Sigmoid colon (tissue), 7 donors: ENCODE measurements around the gene EVA1C. TPM values are rescaled to one million over a fixed set of nuclear protein-coding genes. Genes with fewer than 3 reads are reported as not detected.
A peak's percentile ranks its signal among the peaks of the same experiment; 100 is the strongest.

ENCODE experiments used
- DNase-seq: peaks from one replicate; pipeline ENCODE4 v3.0.0-alpha.2; 2019
- H3K27ac ChIP-seq, 4 donors: fragments of 200-600 bp; sonication (generic); one replicate each; pipeline ENCODE4 v1.5.1; 2016 to 2019; ENCODE audit warnings: mild to moderate bottlenecking in 1 of 4
- H3K27me3 ChIP-seq, 3 donors: fragments of 200-600 bp; sonication (generic); one replicate each; pipeline ENCODE4 v1.5.1; 2019; ENCODE audit warnings: mild to moderate bottlenecking in 1 of 3
- H3K36me3 ChIP-seq, 4 donors: fragments of 200-600 bp; sonication (generic); one replicate each; pipeline ENCODE4 v1.5.1; 2016 to 2019
- H3K4me1 ChIP-seq, 4 donors: fragments of 200-600 bp; sonication (generic); one replicate each; pipeline ENCODE4 v1.5.1; 2017 to 2019
- H3K4me3 ChIP-seq, 4 donors: fragments of 200-600 bp; sonication (generic); one replicate each; pipeline ENCODE4 v1.5.1; 2017 to 2019; ENCODE audit warnings: mild to moderate bottlenecking in 2 of 4, moderate library complexity in 1 of 4
- H3K9me3 ChIP-seq, 4 donors: fragments of 200-600 bp in 3 of 4; sonication (generic) in 3 of 4; one replicate each; pipeline versions ENCODE4 v1.5.1 to v1.6.1; 2013 to 2019
- EP300 ChIP-seq, 4 donors: sonication (generic); formaldehyde crosslinking; IDR thresholded peaks; one replicate each; pipeline ENCODE4 v1.6.1; 2017; ENCODE audit warnings: antibody characterized with exemption in 4 of 4
- POLR2A ChIP-seq, 2 donors: fragments of 450-650 bp; IDR thresholded peaks; one replicate each; pipeline ENCODE4 v1.6.1; 2016; ENCODE audit warnings: antibody characterized with exemption in 2 of 2, mild to moderate bottlenecking in 2 of 2, moderate library complexity in 2 of 2
- POLR2AphosphoS5 ChIP-seq, 4 donors: sonication (generic); formaldehyde crosslinking; IDR thresholded peaks; one replicate each; pipeline ENCODE4 v1.6.1; 2017; ENCODE audit warnings: antibody characterized with exemption in 4 of 4
- WGBS, 2 donors: extraction: QIAGEN DNeasy Blood & Tissue Kit; methylation state at CpG; one replicate each; pipeline ENCODE4 v1.1.7; 2013; 5-methylcytosine and 5-hydroxymethylcytosine counted together
- intact Hi-C: fragments of 100-400 bp; cut with DNase I; formaldehyde crosslinking; loops from one replicate; pipeline ENCODE4 v1.15.1; 2023
- polyA plus RNA-seq, 3 donors: library from polyadenylated mRNA; stranded (reverse); fragments of 200-250 nt; gene quantifications; one replicate each; pipeline ENCODE4 v1.2.3, GENCODE V29; 2013
- total RNA-seq, 4 donors: library from RNA; depleted of rRNA; stranded (reverse); fragments of >200 nt; gene quantifications; one replicate each; pipeline ENCODE4 v1.1.0, GENCODE V29; 2016
- TF ChIP-seq, protein P1 (sequence below), 4 experiments: fragments of 450-650 bp in 3 of 4; fragments of 200-600 bp in 1 of 4; IDR thresholded peaks; one replicate each; pipeline ENCODE4 v1.5.1; 2016 to 2019; ENCODE audit warnings: antibody characterized with exemption in 4 of 4, mild to moderate bottlenecking in 3 of 4, moderate library complexity in 2 of 4
- donor health status: healthy with polysubstance abuse.
- donor health status: Bipolar disorder and iron deficiency.
- donor health status: healthy.

The EVA1C gene
- total and polyA plus RNA-seq, 7 donors: 3.5 to 53.8 (median 32.1) TPM

GRCh38 chr21:32372755-32373154 lies 39.8 kb upstream of the EVA1C start:
- Histone ChIP-seq H3K27ac (peak overlapping the region; percentile 70 to 83 (median 79)), H3K4me1 (peaks cover 0 to 33% (median 25%) of the 10 kb centered on the region in 4 donors), H3K9me3 (no peaks in the 10 kb centered on the region), H3K4me3 (no peak overlapping the region), H3K27me3 (no peaks in the 10 kb centered on the region), H3K36me3 (peaks cover 0 to 37% (median 13%) of the 10 kb centered on the region in 4 donors)
- TF ChIP-seq POLR2AphosphoS5 (IDR thresholded peaks at IDR 0.05) (peak in 3 of 4 donors; percentile 37 to 43 (median 42)), POLR2A (IDR thresholded peaks at IDR 0.05) (no peak), EP300 (IDR thresholded peaks at IDR 0.05) (no peak)
- TF ChIP-seq, protein P1, sequence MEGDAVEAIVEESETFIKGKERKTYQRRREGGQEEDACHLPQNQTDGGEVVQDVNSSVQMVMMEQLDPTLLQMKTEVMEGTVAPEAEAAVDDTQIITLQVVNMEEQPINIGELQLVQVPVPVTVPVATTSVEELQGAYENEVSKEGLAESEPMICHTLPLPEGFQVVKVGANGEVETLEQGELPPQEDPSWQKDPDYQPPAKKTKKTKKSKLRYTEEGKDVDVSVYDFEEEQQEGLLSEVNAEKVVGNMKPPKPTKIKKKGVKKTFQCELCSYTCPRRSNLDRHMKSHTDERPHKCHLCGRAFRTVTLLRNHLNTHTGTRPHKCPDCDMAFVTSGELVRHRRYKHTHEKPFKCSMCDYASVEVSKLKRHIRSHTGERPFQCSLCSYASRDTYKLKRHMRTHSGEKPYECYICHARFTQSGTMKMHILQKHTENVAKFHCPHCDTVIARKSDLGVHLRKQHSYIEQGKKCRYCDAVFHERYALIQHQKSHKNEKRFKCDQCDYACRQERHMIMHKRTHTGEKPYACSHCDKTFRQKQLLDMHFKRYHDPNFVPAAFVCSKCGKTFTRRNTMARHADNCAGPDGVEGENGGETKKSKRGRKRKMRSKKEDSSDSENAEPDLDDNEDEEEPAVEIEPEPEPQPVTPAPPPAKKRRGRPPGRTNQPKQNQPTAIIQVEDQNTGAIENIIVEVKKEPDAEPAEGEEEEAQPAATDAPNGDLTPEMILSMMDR (IDR thresholded peaks at IDR 0.05): no peak
- 83 to 84% methylated on average over 3 of the region's 3 CpGs for WGBS, 2 donors
- no peak for DNase-seq
- intact Hi-C loops: no loop called here

- Histone ChIP-seq H3K4me1 (peaks cover 0 to 17% (median 8%) of the 10 kb centered on the region in 4 donors), H3K27ac (no peak overlapping the region), H3K36me3 (peaks cover 4 to 47% (median 9%) of the 10 kb centered on the region in 4 donors), H3K27me3 (no peaks in the 10 kb centered on the region), H3K4me3 (no peak overlapping the region), H3K9me3 (no peaks in the 10 kb centered on the region)
- no peak for DNase-seq
- WGBS, 2 donors: 91 to 95% methylated on average over 8 of the region's 8 CpGs
- intact Hi-C loops: no loop called here
- TF ChIP-seq POLR2A (IDR thresholded peaks at IDR 0.05): no peak
- TF ChIP-seq EP300 (IDR thresholded peaks at IDR 0.05): no peak
- TF ChIP-seq, protein P1 (IDR thresholded peaks at IDR 0.05): no peak
- no peak for TF ChIP-seq POLR2AphosphoS5 (IDR thresholded peaks at IDR 0.05)
Observed at GRCh38 chr21:32377506-32377905, 35.0 kb upstream of the EVA1C start.

DNA sequence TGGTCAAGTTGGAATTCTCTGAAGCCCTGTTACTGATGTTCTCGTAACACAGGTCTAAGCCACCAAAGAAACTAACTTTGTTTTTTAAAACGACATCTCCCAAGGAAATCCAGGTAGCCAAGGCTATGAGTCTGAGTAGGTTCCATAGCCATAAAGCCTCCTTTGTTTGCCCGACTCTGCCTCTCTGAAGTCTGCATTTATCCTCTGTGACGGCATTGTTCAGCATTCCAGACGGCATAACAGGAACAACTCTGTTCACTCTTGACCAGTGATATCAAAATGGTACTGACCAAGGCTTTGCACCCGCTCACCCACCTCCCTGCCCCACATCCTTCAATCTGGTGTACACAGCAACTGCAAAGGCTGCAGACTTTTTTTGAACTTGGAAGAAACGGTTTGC lies 34.5 kb upstream of the EVA1C start:
- Histone ChIP-seq H3K36me3 (peaks cover 6 to 52% (median 12%) of the 10 kb centered on the region in 4 donors), H3K4me3 (no peak overlapping the region), H3K27ac (no peak overlapping the region), H3K9me3 (no peaks in the 10 kb centered on the region), H3K27me3 (no peaks in the 10 kb centered on the region), H3K4me1 (peaks cover 0 to 20% (median 9%) of the 10 kb centered on the region in 4 donors)
- no peak for TF ChIP-seq POLR2A (IDR thresholded peaks at IDR 0.05)
- TF ChIP-seq, protein P1 (IDR thresholded peaks at IDR 0.05): no peak
- TF ChIP-seq POLR2AphosphoS5 (IDR thresholded peaks at IDR 0.05): no peak
- TF ChIP-seq EP300 (IDR thresholded peaks at IDR 0.05): no peak
- no peak for DNase-seq
- intact Hi-C loops: no loop called here
- 75 to 80% methylated on average over 7 of the region's 7 CpGs for WGBS, 2 donors

DNA sequence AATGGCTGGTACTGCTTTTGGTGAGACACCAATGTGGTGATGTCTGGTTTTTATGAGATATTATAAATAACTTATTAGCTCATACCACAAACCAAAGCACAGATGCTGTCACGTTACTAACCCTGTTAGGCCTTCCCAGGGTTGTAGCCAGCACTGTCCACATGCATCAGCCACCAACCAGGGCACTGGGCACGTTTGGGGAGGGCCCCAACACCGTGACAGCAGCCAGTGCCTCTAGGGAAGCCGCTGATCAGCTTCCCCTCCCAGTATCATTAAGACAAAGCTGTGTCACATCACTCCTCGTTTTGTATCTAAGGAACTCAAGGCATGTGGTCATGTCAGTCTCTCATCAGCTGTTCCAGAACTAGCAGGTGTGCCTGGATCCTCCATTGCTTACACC lies 33.5 kb upstream of the EVA1C start:
- TF ChIP-seq POLR2A (IDR thresholded peaks at IDR 0.05) (no peak), EP300 (IDR thresholded peaks at IDR 0.05) (no peak), POLR2AphosphoS5 (IDR thresholded peaks at IDR 0.05) (no peak)
- TF ChIP-seq, protein P1 (IDR thresholded peaks at IDR 0.05): no peak

DNA sequence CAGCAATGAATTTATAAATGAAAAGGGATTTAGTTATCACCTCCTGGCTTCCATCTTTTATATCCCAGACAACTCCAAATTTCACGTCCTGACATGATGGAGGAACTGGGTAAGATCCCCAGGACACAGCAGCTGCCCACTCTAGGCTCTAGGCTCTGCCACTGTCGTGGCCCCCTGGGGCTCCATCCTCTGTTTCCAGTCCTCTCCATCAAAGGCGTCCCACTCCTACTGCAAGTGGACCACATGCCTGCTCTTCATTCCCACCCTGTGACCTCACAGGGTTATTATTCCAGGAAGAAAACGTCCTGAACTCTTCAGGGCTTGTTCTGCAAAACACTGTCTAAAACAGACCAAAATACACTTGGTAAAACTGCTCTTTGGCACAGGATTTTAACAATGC lies 31.6 kb upstream of the EVA1C start:
- Histone ChIP-seq H3K27ac (peak overlapping the region in 3 of 4 donors; percentile 38 to 84 (median 62)), H3K4me1 (peaks cover 0 to 17% (median 7%) of the 10 kb centered on the region in 4 donors), H3K27me3 (no peaks in the 10 kb centered on the region), H3K4me3 (no peak overlapping the region), H3K36me3 (peaks cover 15 to 71% (median 23%) of the 10 kb centered on the region in 4 donors), H3K9me3 (no peaks in the 10 kb centered on the region)
- no peak for TF ChIP-seq POLR2A (IDR thresholded peaks at IDR 0.05)
- no peak for DNase-seq
- intact Hi-C loops: no loop called here
- WGBS, 2 donors: 79 to 86% methylated on average over 4 of the region's 4 CpGs

More for the DNA sequence above, 33.5 kb upstream of the EVA1C start:
- no peaks in the 10 kb centered on the region for H3K9me3 ChIP-seq
- WGBS, 2 donors: 82 to 89% methylated on average over 5 of the region's 5 CpGs
- intact Hi-C loops: no loop called here
- H3K27me3 ChIP-seq: no peaks in the 10 kb centered on the region
- peaks cover 16 to 61% (median 21%) of the 10 kb centered on the region in 4 donors for H3K36me3 ChIP-seq
- DNase-seq: no peak
- H3K4me3 ChIP-seq: no peak overlapping the region
- H3K4me1 ChIP-seq: peaks cover 0 to 17% (median 7%) of the 10 kb centered on the region in 4 donors
- H3K27ac ChIP-seq: peak overlapping the region in 1 of 4 donors; percentile 36
